ENCODE measurements around the gene ATP2A3.

The ATP2A3 gene

DNA sequence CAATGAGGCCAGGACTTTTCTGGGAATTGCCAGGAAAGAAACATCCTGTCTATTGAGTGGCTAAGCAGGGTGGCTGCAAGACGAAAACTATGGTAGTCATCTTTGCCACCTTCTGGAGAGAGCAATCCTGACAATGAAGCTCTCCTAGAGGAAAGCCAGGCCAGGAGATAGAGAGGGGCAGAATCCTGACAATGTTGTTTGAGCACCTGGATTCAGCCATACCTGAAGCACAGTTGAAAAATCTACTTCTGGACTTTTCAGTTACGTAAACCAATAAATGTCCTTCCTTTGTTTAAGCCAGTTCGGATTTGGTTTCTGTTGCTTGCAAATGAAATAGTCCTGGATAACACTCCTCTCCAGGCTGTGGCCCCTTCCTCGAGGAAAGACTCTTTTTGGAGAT lies 57.4 kb downstream of the ATP2A3 start:
- DNase-seq: no peak

DNA sequence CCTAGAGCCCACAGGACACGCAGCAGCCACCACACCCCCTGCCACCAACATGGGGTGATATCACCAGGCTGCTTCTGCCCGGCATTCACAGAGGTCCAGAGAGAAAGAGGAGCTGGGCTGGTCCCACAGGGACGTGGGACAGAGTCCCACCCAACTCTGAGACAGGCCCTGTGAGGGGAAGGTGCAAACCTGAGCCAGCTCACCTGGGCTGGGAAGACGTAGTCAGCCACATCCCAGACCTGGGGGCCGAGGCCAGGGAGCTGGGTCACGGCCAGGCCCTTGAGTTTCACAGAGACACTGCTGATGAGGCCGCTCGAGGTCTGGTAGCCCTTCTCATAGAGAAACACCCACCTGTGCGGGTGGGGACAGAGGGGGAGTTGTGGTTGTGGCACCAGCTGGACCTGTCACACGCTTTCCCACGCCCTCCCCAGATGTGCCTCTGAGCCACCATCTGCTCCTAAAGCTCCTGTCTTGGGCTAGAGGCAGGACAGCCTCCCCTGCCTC lies 59.2 kb downstream of the ATP2A3 start:
- DNase-seq: peak; percentile 84

DNA sequence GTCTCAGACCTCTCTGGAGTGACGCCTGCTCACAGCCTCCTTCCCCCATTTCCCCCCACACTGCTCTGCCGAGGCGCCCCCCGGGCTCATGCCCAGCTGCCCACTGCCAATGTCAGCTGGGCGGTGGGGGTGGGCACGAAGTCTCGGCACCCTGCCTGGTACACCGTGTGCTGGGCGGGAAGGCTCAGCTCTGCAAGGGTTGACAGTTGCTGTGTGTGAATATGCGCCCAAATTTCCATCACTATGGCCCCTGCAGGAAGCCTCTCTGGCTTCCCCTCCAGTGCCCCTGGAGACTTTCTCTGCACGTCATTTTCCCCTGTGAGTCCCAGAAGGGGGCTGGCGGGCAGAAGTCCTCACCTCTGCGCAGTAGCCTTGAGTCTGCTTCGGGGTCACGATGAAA lies 59.7 kb downstream of the ATP2A3 start:
- no peak for DNase-seq

- no peak for DNase-seq
These were observed 60.4 kb downstream of the ATP2A3 start for GRCh38 chr17:3903881-3904290.

DNA sequence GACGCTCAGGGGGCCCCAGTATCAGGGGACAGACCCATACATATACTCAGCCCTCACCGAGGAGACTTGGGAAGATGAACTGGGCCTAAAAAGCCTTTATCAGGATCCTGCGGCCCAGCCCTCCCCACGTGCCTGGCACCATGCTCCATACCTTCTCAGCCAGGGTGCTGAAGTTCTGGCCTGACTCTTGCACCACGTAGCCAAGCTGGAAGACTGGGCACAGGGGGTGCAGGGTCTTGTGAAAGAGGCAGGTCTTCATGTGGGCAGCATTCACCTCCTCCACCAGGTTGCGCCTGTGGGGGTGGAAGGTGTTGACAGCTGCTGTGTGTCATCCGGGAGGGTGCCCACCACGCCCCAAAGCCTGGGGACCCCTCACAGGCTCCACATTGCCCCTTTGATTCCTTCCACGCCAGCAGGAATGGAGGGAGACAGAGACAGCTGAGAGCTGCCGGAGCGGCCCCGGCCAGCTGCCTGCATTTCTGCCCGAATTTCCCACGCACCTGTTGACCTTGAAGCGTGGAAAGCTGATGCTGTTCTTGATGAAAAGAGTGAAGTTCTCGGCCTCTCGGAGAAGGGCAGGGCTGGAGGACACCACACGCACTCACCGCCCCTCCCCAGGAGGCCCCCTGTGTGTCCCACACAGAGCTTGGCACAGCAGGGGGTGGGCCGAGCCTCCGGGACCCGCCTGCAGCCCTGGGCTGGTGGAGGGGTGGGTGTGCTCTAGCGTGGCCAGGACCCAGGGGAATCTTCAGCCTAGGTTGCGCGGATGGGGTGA lies 61.0 kb downstream of the ATP2A3 start:
- no peak for DNase-seq

DNA sequence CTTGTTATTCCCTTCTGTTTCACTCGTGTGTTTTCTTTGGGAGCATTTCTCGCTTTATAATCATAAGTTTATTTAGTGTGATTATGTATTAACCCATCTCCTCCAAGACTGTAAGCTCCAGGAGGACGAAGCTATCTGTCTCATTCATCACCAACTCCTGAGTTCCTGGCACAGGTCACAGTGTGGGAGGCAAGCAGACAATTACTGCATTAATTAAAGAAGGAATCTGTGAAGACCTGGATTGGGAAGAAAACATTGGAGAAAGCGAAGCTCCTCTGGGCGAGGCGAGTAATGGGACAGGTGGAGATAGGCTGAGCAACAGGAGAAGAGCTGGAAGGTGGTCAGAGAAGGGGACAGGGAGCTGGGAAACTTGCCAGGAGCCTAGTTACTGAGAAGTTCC lies 63.6 kb downstream of the ATP2A3 start:
- DNase-seq: no peak

DNA sequence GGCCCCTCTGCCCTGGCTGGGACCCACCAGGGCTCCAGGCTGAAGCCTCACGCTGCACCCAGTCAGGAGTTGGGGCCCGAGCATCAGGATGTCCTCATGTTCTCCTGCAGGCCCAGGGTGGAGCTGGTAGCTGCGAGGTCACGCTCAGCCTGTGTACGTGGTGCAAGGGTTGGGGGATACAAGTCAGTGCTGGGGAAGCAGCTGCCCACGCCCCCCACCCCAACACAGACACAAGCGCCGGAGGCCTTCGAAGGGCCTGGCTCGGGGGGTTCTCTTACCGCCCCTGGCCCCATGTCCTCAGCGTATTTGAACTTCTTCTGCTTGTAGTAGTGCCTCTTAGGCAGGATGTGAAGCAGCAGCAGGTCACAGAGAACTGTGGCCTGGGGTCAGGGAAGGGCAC lies 66.5 kb downstream of the ATP2A3 start:
- DNase-seq: no peak

DNA sequence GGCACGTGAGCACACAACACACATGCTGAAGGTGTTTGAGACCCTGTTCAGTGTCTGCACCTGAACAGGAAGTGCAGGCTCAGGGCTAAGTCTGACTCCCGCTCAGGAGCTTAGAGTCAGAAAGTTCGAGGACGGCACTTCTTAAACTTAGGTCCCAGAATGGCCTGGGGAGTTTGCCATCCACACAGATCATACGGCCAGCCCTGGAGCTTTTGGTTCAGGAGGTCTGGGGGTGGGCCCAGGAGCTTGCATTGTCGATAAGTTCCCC lies 67.3 kb downstream of the ATP2A3 start:
- DNase-seq: no peak

GRCh38 chr17:3896108-3896967 lies 67.9 kb downstream of the ATP2A3 start:
- no peak for DNase-seq

- no peak for DNase-seq
These were observed 68.9 kb downstream of the ATP2A3 start for GRCh38 chr17:3895354-3895753.

- no peak for DNase-seq
These were observed 69.3 kb downstream of the ATP2A3 start for GRCh38 chr17:3894911-3895343.

GRCh38 chr17:3894188-3894587 lies 70.0 kb downstream of the ATP2A3 start:
- DNase-seq: no peak

DNA sequence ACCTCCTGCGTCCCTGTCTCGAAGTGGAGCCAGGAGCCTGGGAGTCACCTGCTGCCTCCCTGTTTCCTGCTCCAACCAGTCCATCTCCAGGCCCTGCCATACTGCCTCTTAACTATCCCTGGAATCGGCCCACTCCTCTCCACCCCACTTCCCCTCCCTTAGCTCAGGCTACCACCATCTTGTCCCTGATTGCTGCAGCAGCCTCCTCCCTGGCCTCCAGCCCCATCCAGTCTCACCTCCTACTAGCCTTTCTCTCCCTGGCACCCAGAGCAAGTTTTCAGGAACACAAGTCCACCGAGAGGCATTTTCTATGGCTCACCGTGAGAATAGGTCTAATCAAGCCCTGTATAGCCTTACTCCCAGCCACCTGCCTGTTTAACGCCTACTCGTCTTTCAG lies 70.5 kb downstream of the ATP2A3 start:
- no peak for DNase-seq

DNA sequence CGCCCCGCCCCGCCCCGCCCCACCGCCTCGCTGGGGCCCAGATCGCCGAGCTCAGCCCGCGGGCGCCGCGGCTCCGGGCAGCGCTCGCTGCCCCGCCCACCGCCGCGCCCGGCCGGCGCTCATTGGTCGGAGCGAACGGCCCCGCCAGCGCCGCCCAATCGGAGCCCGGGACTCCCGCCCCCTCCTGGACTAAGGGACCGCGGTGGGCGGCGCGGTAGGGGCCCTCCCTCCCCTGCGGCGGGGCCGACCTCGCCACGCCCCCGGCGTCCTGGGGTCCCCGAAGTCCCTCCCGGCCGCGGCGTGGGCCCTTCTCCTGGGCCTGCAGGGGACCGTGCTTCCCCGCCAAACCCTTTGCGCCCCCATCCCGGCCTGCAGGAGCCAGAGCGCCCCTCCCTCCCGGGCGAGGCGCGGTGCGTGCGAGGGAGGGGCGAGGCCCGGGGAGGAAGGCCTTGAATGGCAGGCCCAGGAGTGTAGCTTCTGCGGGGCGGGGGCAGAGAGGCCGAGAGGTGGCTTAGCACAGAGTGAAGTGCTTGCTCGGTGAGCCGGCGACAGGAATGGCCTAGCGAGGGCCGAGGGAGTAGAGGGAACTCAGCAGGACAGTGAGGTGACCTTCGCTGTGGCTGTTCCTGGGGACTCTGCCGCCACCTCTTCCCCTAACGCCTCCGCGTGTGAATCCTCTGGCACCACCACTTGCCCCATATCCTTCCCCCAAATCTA lies 71.1 kb downstream of the ATP2A3 start, which contains the start of gene CAMKK1:
CAMKK1 (minus strand) TSS at position 51 of the 717 bp plus-strand sequence. CDS start 7,366 bp downstream, outside the sequence.
- DNase-seq: peak; percentile 91

GRCh38 chr17:3892095-3892998 lies 71.9 kb downstream of the ATP2A3 start:
- peak; percentile 38 for DNase-seq

- no peak for DNase-seq
These were observed 72.6 kb downstream of the ATP2A3 start for GRCh38 chr17:3891626-3892094.

DNA sequence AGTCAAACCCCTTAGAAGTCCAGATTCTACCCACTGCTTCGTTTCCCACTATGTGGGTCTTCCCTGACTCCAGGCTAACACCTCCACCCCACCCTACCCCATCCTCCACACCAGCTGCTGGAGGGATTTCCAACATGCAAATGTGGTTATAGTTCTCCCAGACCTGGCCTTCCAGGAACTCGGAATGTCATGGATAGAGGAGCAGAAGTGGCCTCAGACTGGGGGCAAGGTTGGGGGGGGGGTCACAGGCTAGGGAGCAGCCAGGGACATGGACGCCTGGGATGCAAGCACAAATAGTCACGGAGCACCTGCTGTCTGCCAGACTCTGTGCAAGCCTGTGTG lies 73.4 kb downstream of the ATP2A3 start:
- DNase-seq: no peak

- no peak for DNase-seq
These were observed 74.0 kb downstream of the ATP2A3 start for GRCh38 chr17:3890082-3890877.

DNA sequence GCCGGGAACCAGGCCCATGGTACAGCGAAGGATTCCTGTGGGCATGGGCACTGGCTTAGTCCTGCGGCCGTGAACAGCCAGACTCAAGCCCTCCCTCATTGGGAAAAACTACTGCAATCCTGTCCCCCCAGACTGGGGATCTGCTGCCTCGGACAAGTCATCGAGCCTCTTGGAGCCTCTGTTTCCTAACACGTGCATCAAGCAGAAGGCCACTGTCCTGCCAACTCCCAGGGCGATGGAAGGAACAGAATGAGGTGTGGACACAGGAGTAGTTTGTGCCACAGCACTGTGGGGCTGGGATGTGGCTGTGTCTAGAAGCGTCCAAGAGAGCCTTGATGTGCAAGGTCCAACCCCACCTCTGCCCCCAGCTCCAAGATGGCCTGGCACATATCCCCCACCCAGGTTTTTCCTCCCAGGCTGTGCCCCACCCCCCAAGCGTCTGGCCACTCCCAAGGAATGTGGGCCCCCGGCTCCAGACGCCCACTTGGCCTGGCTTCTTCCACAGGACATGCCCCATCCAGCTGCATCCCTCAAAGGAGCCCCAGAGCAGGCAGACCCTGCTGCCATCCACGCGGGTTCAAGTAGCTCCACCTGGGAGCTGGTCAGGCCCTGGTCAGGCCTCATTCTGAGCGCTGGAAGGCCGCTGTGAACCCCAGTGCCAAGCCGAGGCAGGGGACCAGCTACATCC lies 74.8 kb downstream of the ATP2A3 start:
- DNase-seq: no peak

DNA sequence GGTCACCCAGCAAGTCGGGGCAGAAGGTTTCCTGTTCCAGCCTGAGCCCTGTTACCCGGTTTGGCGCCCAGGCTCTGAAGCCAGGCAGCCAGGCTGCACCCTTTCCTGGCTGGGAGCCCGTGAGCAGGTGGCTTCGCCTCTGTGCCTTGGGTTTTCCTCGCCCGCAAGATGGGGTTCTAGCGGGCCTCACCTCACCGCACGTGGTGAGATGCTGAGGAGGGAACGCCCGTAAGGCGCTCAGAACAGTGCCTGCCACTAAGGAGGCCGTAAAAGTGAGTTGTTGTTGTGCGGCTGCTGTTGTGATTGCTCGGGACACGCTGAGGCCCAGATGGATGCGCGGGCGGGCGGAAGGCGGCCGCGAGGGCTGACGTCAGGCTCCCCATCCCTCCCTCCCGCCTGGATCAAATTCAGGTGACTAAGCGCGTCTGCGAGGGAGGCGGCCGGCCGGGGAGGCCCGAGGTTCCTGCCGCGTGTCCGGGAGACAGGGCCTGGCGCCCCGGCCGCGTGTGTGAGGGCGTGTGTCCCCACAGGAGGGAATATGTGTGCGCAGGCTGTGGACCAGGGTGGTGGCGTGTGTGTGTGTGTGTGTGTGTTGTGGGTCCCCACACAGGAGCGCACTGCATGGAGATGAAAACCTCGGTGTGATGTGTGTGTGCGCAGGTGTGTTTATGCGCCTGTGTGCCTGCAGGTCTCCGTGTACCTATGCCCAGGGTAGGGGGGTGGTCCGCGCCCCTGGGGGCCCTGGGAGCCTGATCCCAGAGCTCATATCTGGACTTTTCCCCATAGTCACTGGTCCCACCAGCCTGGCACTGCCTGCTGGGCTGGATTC lies 75.7 kb downstream of the ATP2A3 start:
- DNase-seq: no peak
